ENCODE results near the gene SAMD11. TPM values are rescaled to one million over a fixed set of nuclear protein-coding genes. Genes with fewer than 3 reads are reported as not detected.
A peak's percentile ranks its signal among the peaks of the same experiment; 100 is the strongest.

The SAMD11 gene
- total and polyA plus RNA-seq, 2 of the 8 experiments (the other 6 are each of a cell fraction or from before 2014, with no cell fraction given), result 0.18 to 0.30 TPM

DNA sequence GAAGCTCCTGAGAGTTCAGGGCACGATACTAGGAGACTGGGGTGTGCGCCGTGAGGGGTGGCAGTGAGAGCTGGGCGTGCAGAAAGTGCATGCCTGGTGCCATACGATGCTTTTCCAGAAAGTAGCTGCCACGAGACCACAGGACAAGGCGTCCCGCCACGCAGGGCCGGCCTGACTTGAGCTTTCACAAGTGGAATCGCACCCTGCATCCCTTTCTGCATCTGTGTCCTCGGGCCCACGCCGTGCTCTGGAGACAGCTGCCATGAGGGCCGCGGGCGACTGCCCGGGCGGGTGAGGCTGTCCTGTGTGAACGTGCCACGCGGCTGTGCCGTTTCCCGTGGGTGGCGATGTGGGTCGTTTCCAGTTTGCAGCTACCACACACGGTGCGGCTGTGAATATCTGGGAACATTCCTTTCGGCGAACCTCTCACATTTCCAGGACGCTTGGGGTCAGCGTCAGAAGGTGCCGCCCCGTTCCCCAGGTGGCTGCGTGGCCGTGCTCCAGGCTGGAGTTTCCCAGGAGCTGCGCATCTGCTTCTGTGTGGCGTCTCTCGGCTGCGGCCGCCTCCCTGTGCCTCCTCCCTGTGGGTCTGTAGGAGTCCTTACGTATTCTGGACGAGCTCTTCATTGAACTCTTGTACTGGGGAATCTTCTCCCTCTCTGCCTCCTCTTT lies 59.2 kb downstream of the SAMD11 start:
- no peak overlapping the region for H3K4me2 ChIP-seq (ENCODE audit: insufficient read depth in 1 of 2, low read depth in 2 of 2, low read length in 2 of 2)
- peaks cover 0 to 25% (median 15%) of the 10 kb centered on the region in 4 experiments; a peak in 5 of 7 replicates for H3K27me3 ChIP-seq (replicated peaks in 1 of 4; ENCODE audit: control insufficient read depth in 3 of 4, extremely low read depth in 1 of 4, insufficient read depth in 3 of 4, low read length in 3 of 4)
- H2BK20ac ChIP-seq (ENCODE audit: low read length), result no peak overlapping the region
- no peaks in the 10 kb centered on the region for H3K36me3 ChIP-seq (ENCODE audit: control insufficient read depth in 2 of 4, insufficient read depth in 4 of 4, low read length in 3 of 4)
- no peaks in the 10 kb centered on the region for H3K79me1 ChIP-seq (ENCODE audit: low read depth, low read length)
- no peak overlapping the region for H3K4ac ChIP-seq (replicated peaks; ENCODE audit: insufficient read length, low read depth, low read length)
- no peak overlapping the region for H2AK5ac ChIP-seq (ENCODE audit: low read depth, low read length)
- H3K56ac ChIP-seq (replicated peaks; ENCODE audit: insufficient read length, low read depth, low read length), result no peak overlapping the region
- TF ChIP-seq HDAC6 (IDR thresholded peaks at IDR 0.05; ENCODE audit: low read depth, low read length), result no peak
- no peak for TF ChIP-seq POLR2A (IDR thresholded peaks at IDR 0.05; ENCODE audit: control extremely low read depth in 1 of 2, low read depth in 2 of 2, low read length in 2 of 2)
- peak overlapping the region; percentile 51; the same call in 1 of the 2 replicates for H4K8ac ChIP-seq (ENCODE audit: extremely low read depth, insufficient read depth, low read length)
- POLR2A ChIA-PET (ENCODE audit: partially characterized antibody), result interaction anchor here (1.0 to 2.4 kb wide), 6 partner anchors 12 to 81 kb away, joined by 3 to 9 read pairs (median 4); no protein-coding TSS in a partner anchor
- H2BK120ac ChIP-seq (replicated peaks; ENCODE audit: low read depth, low read length), result no peak overlapping the region
- no peak overlapping the region for H3K4me3 ChIP-seq (ENCODE audit: extremely low read depth in 1 of 4, insufficient read depth in 2 of 4, low read depth in 3 of 4, low read length in 4 of 4)
- H3K4me1 ChIP-seq (replicated peaks in 1 of 4; ENCODE audit: control insufficient read depth in 3 of 4, insufficient read depth in 4 of 4, low read length in 3 of 4), result no peaks in the 10 kb centered on the region; a peak in 1 of 7 replicates
- H2AFZ ChIP-seq (ENCODE audit: low read length), result no peak overlapping the region
- WGBS, 2 experiments (ENCODE audit: extremely low coverage in 1 of 2, insufficient coverage in 1 of 2, insufficient read length in 1 of 2, insufficient replicate concordance in 2 of 2, low coverage in 1 of 2, low lambda C conversion rate in 2 of 2, missing lambda C conversion rate in 1 of 2), result 84% methylated on average over 42 of the region's 43 CpGs; no CpG with 5 or more reads in 1 of the 2 experiments
- H4K5ac ChIP-seq (ENCODE audit: insufficient read length, low read depth, low read length), result no peak overlapping the region
- no peaks in the 10 kb centered on the region; the same call in 1 of the 2 replicates for H3K23me2 ChIP-seq (ENCODE audit: low read depth, low read length)
- no peak overlapping the region for H2BK15ac ChIP-seq (ENCODE audit: low read length)
- H3K18ac ChIP-seq (ENCODE audit: extremely low read depth, low read length), result no peak overlapping the region
- no peak overlapping the region for H4K91ac ChIP-seq (replicated peaks; ENCODE audit: insufficient read length, low read length)
- H3K14ac ChIP-seq (ENCODE audit: insufficient read length), result no peak overlapping the region
- H3K79me2 ChIP-seq (ENCODE audit: control insufficient read depth in 1 of 2, insufficient read depth in 2 of 2, low read length in 2 of 2), result no peaks in the 10 kb centered on the region
- H4K20me1 ChIP-seq (replicated peaks in 1 of 2; ENCODE audit: control insufficient read depth in 1 of 2, insufficient read depth in 2 of 2, low read length in 2 of 2), result peaks cover 0 to 8% of the 10 kb centered on the region in 2 experiments
- FAIRE-seq (no peak), DNase-seq (ENCODE audit: low read depth in 1 of 2, low spot score in 2 of 2) (no peak)
- CTCF ChIA-PET (ENCODE audit: partially characterized antibody), result interaction anchor here (1.0 to 6.9 kb wide), 28 partner anchors 9 to 308 kb away, joined by 3 to 86 read pairs (median 6); partner anchors contain the start of genes HES4, ISG15 and RNF223
- H3K23ac ChIP-seq (ENCODE audit: insufficient read length), result no peak overlapping the region
- no peaks in the 10 kb centered on the region for H3K9me3 ChIP-seq (ENCODE audit: insufficient read depth in 2 of 2, low read depth in 1 of 2, low read length in 1 of 2)
- no peak overlapping the region for H2BK5ac ChIP-seq (ENCODE audit: low read depth, low read length)
- no peak overlapping the region for H3K27ac ChIP-seq (ENCODE audit: low read depth, low read length)
- no peak overlapping the region for H2BK12ac ChIP-seq (ENCODE audit: low read depth, low read length)
- H3K9ac ChIP-seq (replicated peaks in 1 of 4; ENCODE audit: extremely low read depth in 1 of 4, low read depth in 3 of 4, low read length in 3 of 4), result no peak overlapping the region
